HG03064 (cell line): ENCODE measurements around the gene NOBOX.
"Not testable (repeated sequence)": the region's sequence is repeated elsewhere in the genome, so short reads cannot be mapped to it uniquely, and the experiment has no call there.

Source experiments
- ATAC-seq: cut with Tn5 transposase; IDR thresholded peaks from one replicate; pipeline ENCODE4 v1.9.1; 2021; ENCODE audit warnings: low read depth; ENCODE audit not compliant: unreplicated experiment

NOBOX gene

DNA sequence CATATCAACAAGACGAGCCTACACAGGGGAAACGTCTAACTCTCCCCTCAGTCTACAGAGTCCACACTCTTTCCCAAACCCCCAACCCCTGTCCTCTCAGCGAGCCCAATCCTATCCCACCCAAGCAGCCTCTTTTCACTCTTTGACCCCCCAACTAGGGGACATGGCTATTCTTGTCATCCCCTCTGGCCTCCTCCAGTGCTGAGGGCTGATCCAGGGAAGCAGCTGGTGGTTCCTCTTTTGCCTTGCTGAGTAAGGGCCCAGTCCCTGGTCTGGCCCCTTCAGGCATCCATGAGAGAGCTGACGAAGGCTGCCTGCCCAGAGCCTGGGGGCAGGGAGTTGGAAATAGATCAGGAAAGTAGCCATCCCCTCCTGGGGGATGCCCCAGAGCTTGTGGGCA lies 6.4 kb downstream of the NOBOX start:
- no peak for ATAC-seq

DNA sequence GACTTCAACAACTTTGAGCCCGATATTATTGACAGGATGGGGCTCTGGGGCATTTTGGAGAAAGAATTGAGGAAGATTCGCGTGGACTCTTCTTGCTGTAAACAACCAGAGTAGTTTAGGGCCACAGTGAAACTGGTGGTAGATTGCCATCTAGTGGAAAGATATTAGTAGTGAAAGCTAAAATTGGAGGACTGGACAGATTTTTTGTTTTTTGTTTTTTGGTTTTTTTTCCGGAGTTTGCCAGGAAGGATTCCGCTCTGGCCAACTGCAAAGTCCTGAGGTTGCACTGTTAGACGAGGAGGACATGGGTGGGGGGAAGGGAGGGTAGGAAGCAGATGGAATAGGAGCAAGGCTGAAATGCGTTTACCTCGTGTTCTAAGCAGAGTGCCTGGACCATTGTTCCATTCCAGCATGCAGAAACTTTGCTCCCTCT lies 11.7 kb downstream of the NOBOX start:
- peak; percentile 82 for ATAC-seq

DNA sequence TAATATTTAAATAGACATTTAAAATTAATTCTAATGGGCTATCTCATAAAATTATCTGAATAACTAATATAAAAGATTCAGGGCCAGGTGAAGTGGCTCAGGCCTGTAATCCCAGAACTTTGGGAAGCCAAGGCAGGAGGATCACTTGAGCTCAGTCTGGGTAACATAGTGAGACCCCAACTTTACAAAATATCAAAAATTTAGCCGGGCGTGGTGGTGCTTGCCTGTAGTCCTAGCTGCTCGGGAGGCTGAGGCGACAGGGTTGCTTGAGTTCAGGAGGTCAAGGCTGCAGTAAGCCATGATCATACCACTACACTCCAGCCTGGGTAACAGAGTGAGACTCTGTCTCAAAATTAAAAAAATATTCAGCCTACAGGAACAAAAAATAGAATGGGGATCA lies 12.5 kb downstream of the NOBOX start:
- no peak for ATAC-seq

DNA sequence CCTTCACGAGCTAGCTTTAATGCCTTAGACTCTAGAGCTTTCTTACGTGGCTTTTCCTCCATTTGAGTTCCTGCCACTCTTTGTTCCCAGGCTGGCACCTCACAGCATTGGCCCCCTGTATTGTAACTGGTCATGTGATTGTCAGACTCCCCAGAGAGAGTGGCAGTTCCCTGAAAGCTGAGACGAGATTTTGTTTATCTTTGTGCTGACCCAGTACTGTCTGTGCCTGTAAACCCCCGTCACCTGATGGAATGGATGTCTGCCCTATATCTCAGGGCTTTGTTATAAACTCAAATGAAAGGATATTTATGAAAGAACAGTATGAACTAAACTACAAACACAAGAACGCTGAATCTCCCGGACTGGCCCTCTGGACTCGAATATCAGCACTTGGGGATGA lies 13.0 kb downstream of the NOBOX start:
- no peak for ATAC-seq

DNA sequence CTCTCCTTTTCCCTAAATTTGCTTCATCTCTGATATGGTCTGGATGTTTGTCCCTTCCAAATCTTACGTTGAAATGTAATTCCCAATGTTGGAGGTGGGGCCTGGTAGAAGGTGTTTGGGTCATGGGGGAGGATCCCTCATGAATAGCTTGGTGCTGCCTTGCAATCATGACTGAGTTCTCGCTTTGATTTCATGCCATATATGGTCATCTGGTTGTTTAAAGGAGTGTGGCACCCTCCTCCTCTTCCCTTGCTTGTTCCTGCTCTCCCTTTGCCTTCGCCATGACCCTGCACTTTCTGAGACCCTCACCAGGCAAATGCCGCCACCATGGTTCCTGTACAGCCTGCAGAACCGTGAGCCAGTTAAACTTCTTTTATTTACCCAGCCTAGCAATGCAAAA lies 14.5 kb downstream of the NOBOX start:
- no peak for ATAC-seq

DNA sequence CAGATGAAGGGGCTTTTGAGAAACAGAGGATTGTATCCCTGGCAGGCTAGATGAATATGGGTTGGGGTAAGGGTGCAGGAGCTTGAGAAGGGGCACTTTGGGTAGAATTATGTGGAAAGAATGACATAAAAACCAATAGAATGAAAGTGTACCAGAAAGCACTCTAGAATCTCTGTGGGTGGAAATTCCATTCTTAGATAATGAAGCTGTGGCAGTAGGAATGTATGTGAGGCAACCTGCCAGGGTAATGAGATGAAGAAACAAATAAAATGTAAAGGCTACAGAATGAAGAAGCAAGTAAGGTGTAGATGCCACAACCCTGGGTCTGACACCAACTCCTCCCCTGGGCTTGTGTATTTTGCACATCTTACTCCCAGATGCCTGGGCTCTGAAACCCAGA lies 16.8 kb downstream of the NOBOX start:
- ATAC-seq = no peak

DNA sequence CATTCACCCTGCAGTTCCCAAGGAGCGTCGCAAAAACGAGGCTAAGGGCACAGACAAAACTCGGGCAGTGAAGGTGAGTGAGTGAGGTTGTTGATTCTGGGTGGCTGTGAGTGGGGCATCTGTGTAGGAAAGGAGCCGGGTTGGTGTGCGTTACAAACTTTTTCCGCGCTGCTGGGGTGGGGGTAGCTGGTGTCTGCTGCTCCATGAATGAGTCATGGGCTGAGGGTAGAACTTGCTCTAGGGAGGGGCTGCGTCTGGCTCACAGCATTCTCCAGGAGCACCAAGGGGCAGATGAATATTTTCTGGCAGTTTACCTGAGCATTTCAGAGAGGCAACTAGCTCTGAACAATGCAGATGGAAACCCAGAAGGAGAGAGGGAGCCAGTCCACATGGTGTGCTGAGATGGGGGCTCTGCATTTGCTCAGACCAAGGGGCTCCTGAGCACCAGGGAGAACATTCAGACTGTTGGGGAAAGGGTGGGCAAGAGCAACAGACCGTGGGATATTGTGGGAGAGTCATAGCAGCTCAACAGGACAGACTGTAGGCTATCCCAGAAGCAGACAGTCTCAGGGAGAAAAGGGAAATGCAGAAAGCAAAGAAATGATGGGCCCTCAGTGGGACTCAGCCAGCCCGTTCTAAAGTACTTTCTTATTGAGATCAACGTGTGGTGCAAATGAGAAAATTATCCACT lies 18.8 kb downstream of the NOBOX start:
- ATAC-seq = no peak

DNA sequence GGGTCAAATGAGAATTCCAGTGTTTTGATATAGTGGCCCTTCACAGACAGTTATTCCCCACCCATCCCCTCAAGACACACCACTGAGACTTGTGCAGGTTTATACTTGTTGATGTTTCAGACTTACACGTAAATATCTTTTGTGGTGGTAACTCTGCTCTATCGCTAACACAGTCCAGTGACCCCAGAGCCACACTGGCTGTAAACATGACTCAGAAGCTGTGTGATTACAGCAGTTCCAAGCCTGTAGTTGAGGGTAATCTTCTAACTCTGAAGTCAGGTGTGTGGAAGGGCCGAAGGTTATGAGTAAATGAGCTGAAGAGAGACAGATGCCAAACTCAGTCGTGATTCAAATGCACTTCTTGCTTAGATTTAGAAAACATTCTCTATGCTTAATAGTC lies 19.4 kb downstream of the NOBOX start:
- no peak for ATAC-seq

DNA sequence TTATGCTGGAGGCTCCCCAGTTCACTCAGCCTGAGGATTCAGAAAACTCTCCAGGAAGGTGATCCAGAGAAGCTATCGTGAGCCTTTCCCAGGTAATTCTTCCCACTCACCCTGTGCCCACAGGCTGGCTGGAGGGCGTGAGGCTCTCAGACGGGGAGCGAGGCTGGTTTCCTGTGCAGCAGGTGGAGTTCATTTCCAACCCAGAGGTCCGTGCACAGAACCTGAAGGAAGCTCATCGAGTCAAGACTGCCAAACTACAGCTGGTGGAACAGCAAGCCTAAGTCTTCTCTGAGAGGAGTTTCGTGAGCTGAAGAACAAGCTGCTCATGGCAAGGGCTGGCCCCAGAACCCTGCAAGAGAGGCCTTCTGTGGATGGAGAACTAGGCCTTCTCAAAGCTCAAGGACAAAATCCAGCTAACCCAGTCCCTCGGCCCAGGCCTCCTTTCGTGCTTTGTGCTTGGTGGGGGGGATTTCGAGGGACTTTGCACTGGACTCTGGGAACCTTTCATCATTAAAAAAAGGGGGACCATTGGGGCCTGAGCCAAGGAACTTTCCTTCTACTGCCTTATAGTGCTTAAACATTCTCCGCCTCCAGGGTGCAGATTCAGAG lies 23.6 kb downstream of the NOBOX start:
- ATAC-seq = no peak

DNA sequence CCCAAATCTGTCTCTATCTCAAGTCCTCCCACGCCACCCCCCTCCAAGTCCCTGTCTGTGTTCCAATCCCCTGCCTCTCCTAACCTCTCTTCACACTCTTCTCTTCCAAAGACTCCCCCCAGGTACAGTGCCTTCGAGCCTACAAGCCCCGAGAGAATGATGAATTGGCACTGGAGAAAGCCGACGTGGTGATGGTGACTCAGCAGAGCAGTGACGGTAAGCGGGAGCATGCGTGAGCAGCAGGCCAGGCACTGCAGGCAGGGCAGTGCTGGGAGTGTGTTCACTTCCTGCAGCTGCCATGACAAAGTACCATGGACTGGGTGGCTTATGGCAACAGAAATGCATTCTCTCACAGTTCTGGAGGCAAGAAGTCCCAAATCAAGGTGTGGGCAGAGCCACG lies 24.8 kb downstream of the NOBOX start:
- ATAC-seq = no peak

DNA sequence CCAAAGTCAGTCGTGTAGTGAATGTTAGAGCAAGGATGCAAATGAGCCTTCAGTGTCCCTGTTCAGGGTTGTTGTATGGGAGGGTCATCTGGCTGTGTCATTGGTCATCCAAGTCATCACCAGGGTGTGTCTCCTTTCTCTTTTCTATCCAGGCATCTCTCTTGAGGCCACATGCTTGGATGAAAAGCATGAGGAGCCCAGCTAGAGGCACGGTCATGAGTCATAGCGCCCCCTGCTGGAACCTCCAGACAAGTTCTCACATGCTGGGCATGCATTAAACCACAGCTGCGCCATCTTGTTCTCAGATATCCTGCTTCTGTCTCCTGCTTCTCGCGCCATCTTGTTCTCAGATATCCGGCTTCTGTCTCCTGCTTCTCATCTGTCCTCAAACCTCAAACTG lies 34.3 kb downstream of the NOBOX start:
- ATAC-seq = not testable (repeated sequence)

DNA sequence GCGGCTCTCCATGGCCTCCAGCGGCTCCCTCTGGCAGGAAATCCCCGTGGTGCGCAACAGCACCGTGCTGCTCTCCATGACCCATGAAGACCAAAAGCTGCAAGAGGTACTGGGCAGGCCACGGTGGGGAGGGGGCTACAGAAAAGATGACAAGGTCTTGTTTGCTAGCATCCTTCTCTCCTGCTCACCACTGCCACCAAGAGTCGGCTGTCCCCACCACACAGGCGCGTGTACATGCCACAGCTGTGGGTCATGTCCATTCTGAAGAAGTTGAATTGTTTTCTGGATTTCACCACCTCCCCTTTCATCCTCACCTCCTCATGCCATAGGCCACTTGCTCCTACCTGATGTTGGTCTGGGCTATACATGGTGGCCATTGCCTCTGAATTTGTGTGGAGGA lies 36.2 kb downstream of the NOBOX start:
- not testable (repeated sequence) for ATAC-seq

DNA sequence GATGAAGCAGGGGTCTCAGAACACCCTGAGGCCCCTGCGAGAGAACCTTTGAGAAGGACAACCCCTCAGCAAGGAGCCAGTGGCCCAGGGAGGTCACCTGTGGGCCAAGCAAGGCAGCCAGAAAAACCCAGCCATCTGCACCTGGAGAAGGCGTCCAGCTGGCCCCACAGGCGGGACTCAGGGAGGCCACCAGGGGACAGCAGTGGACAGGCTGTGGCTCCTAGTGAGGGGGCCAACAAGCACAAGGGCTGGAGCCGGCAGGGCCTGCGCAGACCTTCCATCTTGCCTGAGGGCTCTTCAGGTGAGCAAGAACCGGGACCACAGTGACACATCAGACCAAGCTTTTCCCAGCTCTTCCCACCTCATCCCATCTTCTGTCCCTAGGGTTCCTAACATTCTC lies 38.0 kb downstream of the NOBOX start:
- ATAC-seq = not testable (repeated sequence)

DNA sequence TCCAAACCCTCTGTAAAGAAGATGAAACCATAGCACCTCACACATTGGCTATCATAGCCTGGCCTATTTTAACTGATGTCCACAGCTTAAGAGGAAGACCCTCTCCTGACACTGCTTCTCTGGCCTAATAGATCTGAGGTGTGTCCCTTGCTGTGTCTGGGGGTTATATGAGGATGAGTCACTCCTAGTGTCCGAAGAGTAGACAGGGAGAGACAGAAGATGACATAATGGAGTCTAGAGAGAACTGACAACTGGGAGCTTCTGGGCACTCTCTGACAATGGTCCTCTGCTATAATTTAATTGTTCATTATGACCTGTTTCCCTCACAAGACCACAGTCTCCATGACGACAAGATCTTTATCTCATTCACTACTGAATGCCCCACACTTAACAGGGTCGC lies 41.4 kb downstream of the NOBOX start:
- ATAC-seq = not testable (repeated sequence)

DNA sequence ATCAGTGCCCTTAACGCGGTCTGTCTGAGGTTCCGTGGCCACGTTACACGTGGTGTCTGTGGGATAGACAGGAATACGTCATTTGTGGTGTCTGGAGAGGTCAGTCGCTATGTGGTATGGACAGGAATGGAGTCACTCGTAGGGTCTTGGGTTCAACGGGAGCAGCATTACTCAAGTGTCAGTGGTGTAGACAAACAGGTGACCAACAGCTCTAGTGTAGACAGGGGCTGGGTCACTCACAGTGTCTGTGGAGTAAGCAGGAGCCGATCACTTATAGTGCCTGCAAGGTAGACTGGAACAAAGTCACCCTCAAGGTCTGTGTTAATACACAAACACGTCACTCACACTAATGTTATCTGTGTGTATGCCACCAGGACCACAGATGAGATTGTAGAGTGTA lies 46.6 kb downstream of the NOBOX start:
- not testable (repeated sequence) for ATAC-seq

DNA sequence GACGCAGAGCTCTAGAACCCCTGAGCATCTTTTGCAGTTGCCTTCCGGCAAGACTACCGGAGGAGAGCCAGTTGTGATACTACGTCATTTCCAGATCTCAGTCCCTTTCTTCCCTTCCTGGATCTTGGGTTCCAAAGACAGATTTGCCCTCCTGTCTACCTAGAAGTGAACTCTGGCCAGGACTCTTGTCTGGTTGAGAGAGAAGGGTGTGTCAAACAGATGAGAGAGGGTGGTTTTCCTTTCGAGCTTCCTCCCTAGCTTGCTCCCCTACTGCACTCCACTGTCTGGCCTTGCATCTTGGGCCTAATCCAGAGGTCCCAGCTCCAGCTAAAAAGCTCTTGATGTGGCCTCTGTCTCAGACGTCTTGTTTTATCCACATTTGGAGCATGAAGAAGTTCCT lies 47.3 kb downstream of the NOBOX start:
- not testable (repeated sequence) for ATAC-seq

DNA sequence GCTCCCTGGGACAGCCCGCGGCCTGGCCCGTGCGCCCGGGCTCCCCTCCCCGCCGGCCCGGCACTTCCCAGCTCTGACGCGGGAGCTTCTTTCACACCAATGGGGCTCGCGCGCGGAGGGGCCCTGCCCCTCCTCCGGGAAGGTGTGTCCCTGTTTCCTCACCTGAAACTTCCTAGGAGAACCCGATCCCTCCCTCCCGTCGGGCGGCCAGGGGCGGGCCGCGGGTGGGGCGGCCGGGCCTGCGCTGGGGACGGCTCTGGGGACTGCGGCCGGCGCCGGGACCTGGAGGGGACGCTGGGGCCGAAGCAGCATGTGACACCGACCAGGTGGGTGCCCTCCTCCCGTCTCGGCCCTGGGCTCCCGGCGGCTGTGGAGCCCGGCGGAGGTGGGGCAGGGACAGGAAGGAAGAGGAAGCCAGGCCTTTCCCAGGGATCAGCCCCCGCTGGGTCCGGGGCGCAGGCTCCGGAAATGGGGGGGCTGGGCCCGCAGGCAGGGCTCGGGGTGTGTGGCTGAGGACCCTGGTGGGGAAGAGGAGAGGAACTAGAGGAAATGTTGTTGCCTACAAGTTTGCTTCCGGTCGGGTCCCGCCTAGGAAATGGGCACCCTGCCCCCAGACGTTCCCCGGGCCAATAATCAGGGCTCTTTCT lies 48.2 kb downstream of the NOBOX start, which contains the start of gene ARHGEF5:
TSS of gene ARHGEF5 (plus strand) at position 227 of the 647 bp plus-strand sequence. CDS start 7,268 bp downstream, outside the sequence.
- ATAC-seq = peak; percentile 74

DNA sequence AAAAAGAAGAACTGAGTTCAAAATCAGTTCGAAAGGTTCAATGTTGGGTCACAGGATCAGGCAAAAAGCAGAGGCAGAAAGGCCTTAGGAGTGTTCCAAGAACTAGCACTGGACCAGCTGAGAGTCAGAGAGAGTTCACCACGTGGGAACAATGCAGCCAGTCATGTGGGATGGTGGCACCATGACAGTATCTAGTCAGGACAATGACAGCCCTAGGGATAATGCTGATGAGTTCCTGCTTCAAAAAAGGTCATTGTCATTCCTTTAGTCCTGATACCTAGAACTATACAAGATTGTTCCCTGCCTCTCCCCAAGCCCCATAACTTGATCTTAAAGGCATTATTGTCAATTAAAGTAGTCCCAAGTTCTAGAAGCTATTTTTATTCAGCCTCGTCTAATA lies 51.8 kb downstream of the NOBOX start:
- ATAC-seq = not testable (repeated sequence)

DNA sequence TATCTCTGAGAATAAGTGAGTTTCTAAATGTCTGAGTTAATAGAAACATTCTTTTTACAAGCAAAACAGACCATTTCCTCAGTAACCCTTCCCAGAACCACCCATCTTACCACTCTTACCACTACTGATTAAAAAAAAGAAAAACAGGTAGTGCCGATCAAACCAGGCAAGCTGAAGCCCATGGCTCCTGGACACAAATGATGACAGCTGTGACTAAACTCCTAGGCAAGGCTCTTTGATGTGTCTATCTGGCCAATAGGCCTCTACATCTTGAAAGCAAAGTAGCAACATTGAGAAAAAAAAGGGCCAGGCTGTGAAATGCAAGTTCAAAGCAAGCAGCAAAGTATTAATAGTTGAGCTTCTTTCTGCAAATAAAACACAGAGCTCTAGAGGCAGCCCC lies 54.9 kb downstream of the NOBOX start:
- ATAC-seq = not testable (repeated sequence)
